Urinary bladder (tissue), 4 donors: Measurements from ENCODE around the gene PAM16. TPM values are rescaled to one million over a fixed set of nuclear protein-coding genes. Genes with fewer than 3 reads are reported as not detected.
"Not testable (repeated sequence)": the region's sequence is repeated elsewhere in the genome, so short reads cannot be mapped to it uniquely, and the experiment has no call there.

Experiments used
- DNase-seq: peaks from one replicate; pipeline ENCODE4 v3.0.0-alpha.2; 2015; ENCODE audit errors: extremely low spot score
- H3K27ac ChIP-seq: one replicate; pipeline ENCODE4 v1.5.1; 2013; ENCODE audit warnings: low read depth, mild to moderate bottlenecking, moderate library complexity
- H3K36me3 ChIP-seq: one replicate; pipeline ENCODE4 v1.6.1; 2013; ENCODE audit warnings: mild to moderate bottlenecking, moderate library complexity; ENCODE audit not compliant: insufficient read depth
- H3K4me1 ChIP-seq: one replicate; pipeline ENCODE4 v1.6.1; 2013; ENCODE audit warnings: mild to moderate bottlenecking, moderate library complexity; ENCODE audit not compliant: insufficient read depth
- H3K4me3 ChIP-seq: one replicate; pipeline ENCODE4 v1.5.1; 2013; ENCODE audit warnings: low read depth, low read length
- WGBS: extraction: QIAGEN DNeasy Blood & Tissue Kit; methylation state at CpG from one replicate; pipeline ENCODE4 v1.1.7; 2013; 5-methylcytosine and 5-hydroxymethylcytosine counted together
- polyA plus RNA-seq: library from polyadenylated mRNA; stranded (reverse); fragments of 200-250 nt; gene quantifications from one replicate; pipeline ENCODE4 v1.2.3, GENCODE V29; 2013
- total RNA-seq: library from RNA; depleted of rRNA; stranded (reverse); fragments of >200 nt; gene quantifications from one replicate; pipeline ENCODE4 v1.2.3, GENCODE V29; 2014
- donor health status: healthy with polysubstance abuse.
- donor health status: healthy.

PAM16 gene
- total and polyA plus RNA-seq, 2 donors: 8.6 to 48.9 TPM

- Histone ChIP-seq H3K4me3 (no peak overlapping the region), H3K4me1 (no peaks in the 10 kb centered on the region), H3K27ac (no peak overlapping the region), H3K36me3 (no peaks in the 10 kb centered on the region)
- no peak for DNase-seq
- 78% methylated on average over 14 of the region's 14 CpGs for WGBS
Measured at GRCh38 chr16:4345836-4346781, 5.0 kb downstream of the PAM16 start.

- WGBS: 86% methylated on average over 26 of the region's 26 CpGs
- no peak for DNase-seq
- H3K36me3 ChIP-seq: no peaks in the 10 kb centered on the region
- no peak overlapping the region for H3K27ac ChIP-seq
- H3K4me3 ChIP-seq: no peak overlapping the region
- no peaks in the 10 kb centered on the region for H3K4me1 ChIP-seq
Measured at GRCh38 chr16:4344983-4345835, 5.9 kb downstream of the PAM16 start.

GRCh38 chr16:4344300-4344982, 6.7 kb downstream of the PAM16 start:
- not testable (repeated sequence) for H3K4me1 ChIP-seq, H3K4me3 ChIP-seq, H3K36me3 ChIP-seq, H3K27ac ChIP-seq, DNase-seq
- WGBS: 61% methylated on average over 10 of the region's 10 CpGs

- 90% methylated on average over 21 of the region's 21 CpGs for WGBS
- no peak overlapping the region for H3K4me3 ChIP-seq
- H3K4me1 ChIP-seq: no peaks in the 10 kb centered on the region
- DNase-seq: no peak
- H3K36me3 ChIP-seq: no peaks in the 10 kb centered on the region
- no peak overlapping the region for H3K27ac ChIP-seq
Measured at GRCh38 chr16:4342866-4343744, 8.0 kb downstream of the PAM16 start.

DNA sequence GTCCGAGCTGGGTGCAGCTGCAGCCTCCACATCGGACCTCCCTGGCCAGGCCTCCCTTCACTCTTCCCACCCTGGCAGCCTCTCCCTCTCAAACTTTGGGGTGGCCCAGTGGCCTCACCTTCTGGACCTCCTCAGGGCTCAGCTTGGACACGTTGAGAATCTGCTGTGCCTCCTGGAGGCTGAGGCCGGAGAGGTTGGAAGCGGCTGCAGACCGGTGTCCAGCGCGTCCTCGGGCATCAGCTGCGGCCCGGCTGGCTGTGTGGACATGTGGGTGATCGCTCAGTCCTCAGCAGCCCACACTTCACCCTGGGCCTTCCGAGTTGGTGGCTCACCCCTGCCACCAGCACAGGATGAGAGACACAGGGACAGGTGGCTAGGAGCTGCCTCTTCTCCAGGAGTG, 9.9 kb downstream of the PAM16 start:
- 94% methylated on average over 13 of the region's 13 CpGs for WGBS
- Histone ChIP-seq H3K36me3 (no peaks in the 10 kb centered on the region), H3K4me3 (no peak overlapping the region), H3K27ac (no peak overlapping the region), H3K4me1 (no peaks in the 10 kb centered on the region)
- no peak for DNase-seq

DNA sequence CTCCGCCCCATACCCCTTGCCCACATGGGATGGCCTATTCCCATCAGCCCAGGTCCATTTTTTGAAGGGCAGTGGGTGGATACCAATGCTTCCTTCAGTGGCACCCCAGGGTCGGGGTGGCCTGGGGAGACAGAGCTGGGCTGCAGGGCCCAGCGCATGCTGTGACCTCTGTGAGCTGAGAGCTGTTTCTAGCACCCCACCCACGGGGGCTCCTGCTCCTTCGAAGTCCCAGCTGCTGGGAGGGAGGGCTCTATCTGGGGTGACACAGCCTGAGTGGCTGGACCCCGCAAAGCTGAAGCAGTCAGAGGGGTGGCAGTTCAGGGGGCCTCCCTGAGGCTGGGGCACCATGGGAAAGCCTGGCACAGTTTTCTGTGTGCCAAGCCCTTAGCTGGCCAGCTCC, 10.7 kb downstream of the PAM16 start:
- H3K27ac ChIP-seq: no peak overlapping the region
- no peaks in the 10 kb centered on the region for H3K4me1 ChIP-seq
- WGBS: 75% methylated on average over 6 of the region's 6 CpGs
- H3K36me3 ChIP-seq: no peaks in the 10 kb centered on the region
- DNase-seq: no peak
- no peak overlapping the region for H3K4me3 ChIP-seq

GRCh38 chr16:4339909-4340308, 11.2 kb downstream of the PAM16 start:
- Histone ChIP-seq H3K27ac (no peak overlapping the region), H3K4me1 (no peaks in the 10 kb centered on the region), H3K4me3 (no peak overlapping the region), H3K36me3 (no peaks in the 10 kb centered on the region)
- 25% methylated on average over 14 of the region's 14 CpGs for WGBS
- DNase-seq: no peak

GRCh38 chr16:4339455-4339854, 11.7 kb downstream of the PAM16 start:
- Histone ChIP-seq H3K36me3 (no peaks in the 10 kb centered on the region), H3K4me3 (no peak overlapping the region), H3K4me1 (no peaks in the 10 kb centered on the region), H3K27ac (no peak overlapping the region)
- DNase-seq: no peak
- 59% methylated on average over 10 of the region's 10 CpGs for WGBS

GRCh38 chr16:4338712-4339299, 12.3 kb downstream of the PAM16 start:
- no peak for DNase-seq
- no peaks in the 10 kb centered on the region for H3K36me3 ChIP-seq
- WGBS: 74% methylated on average over 10 of the region's 10 CpGs
- no peaks in the 10 kb centered on the region for H3K4me1 ChIP-seq
- no peak overlapping the region for H3K27ac ChIP-seq
- H3K4me3 ChIP-seq: no peak overlapping the region

- H3K4me1 ChIP-seq: no peaks in the 10 kb centered on the region
- no peak overlapping the region for H3K4me3 ChIP-seq
- no peak for DNase-seq
- H3K36me3 ChIP-seq: no peaks in the 10 kb centered on the region
- no peak overlapping the region for H3K27ac ChIP-seq
- WGBS: 83% methylated on average over 12 of the region's 12 CpGs
Measured at GRCh38 chr16:4338125-4338582, 13.0 kb downstream of the PAM16 start.

- no peaks in the 10 kb centered on the region for H3K36me3 ChIP-seq
- DNase-seq: no peak
- H3K4me3 ChIP-seq: no peak overlapping the region
- H3K27ac ChIP-seq: no peak overlapping the region
- 77% methylated on average over 12 of the region's 12 CpGs for WGBS
- H3K4me1 ChIP-seq: no peaks in the 10 kb centered on the region
Measured at GRCh38 chr16:4337540-4338088, 13.5 kb downstream of the PAM16 start.
